Measurements from ENCODE around the gene FAM81A. TPM values are rescaled to one million over a fixed set of nuclear protein-coding genes. Genes with fewer than 3 reads are reported as not detected.
"Not testable (repeated sequence)": the region's sequence is repeated elsewhere in the genome, so short reads cannot be mapped to it uniquely, and the experiment has no call there.

The FAM81A gene
- total and polyA plus RNA-seq, 5 experiments from 2014 or later = 0.14 to 0.21 TPM; not detected in 3

GRCh38 chr15:59456114-59456513 is 18.1 kb downstream of the FAM81A start:
- Mint-ChIP-seq H3K4me3 (no peak overlapping the region), H3K27me3 (peaks cover 0 to 4% (median under 1%) of the 10 kb centered on the region in 5 donors), H3K9me3 (peaks cover 0 to under 1% (median 0%) of the 10 kb centered on the region in 9 donors), H3K27ac (peak overlapping the region in 1 of 10 donors; percentile 6), H3K4me1 (no peaks in the 10 kb centered on the region), H3K36me3 (no peaks in the 10 kb centered on the region)
- ATAC-seq = no peak
- DNase-seq = no peak
- POLR2A ChIA-PET = no interaction called here

- no peak for ATAC-seq
- Mint-ChIP-seq H3K27ac (no peak overlapping the region), H3K9me3 (peaks cover 0 to 8% (median under 1%) of the 10 kb centered on the region in 9 donors), H3K36me3 (peaks cover 0 to 3% (median 0%) of the 10 kb centered on the region in 3 donors), H3K27me3 (peaks cover 0 to 4% (median 1%) of the 10 kb centered on the region in 5 donors), H3K4me3 (no peak overlapping the region), H3K4me1 (no peaks in the 10 kb centered on the region)
- POLR2A ChIA-PET = no interaction called here
- DNase-seq = no peak
These were observed 19.1 kb downstream of the FAM81A start for GRCh38 chr15:59457103-59457502.

- peaks cover 0 to 5% (median 1%) of the 10 kb centered on the region in 5 donors for H3K27me3 Mint-ChIP-seq
- ATAC-seq (no peak), DNase-seq (no peak)
- H3K9me3 Mint-ChIP-seq = peaks cover 0 to 21% (median 7%) of the 10 kb centered on the region in 9 donors
- H3K4me1 Mint-ChIP-seq = no peaks in the 10 kb centered on the region
- H3K36me3 Mint-ChIP-seq = peaks cover 0 to 8% (median 0%) of the 10 kb centered on the region in 3 donors
- H3K27ac Mint-ChIP-seq = no peak overlapping the region
- POLR2A ChIA-PET = no interaction called here
- H3K4me3 Mint-ChIP-seq = no peak overlapping the region
These were observed 23.5 kb downstream of the FAM81A start for GRCh38 chr15:59461521-59461920.

GRCh38 chr15:59473226-59473625 is 35.2 kb downstream of the FAM81A start:
- no peak for DNase-seq

GRCh38 chr15:59475161-59475560 is 37.2 kb downstream of the FAM81A start:
- H3K27ac Mint-ChIP-seq, H3K4me3 Mint-ChIP-seq, POLR2A ChIA-PET, H3K4me1 Mint-ChIP-seq, ATAC-seq, H3K9me3 Mint-ChIP-seq, H3K36me3 Mint-ChIP-seq, DNase-seq: not testable (repeated sequence)
- H3K27me3 Mint-ChIP-seq = peaks cover 9 to 26% (median 21%) of the 10 kb centered on the region in 5 donors

More at GRCh38 chr15:59473226-59473625, 35.2 kb downstream of the FAM81A start:
- H3K4me3 Mint-ChIP-seq = no peak overlapping the region
- peaks cover 0 to 3% (median 0%) of the 10 kb centered on the region in 3 donors for H3K36me3 Mint-ChIP-seq
- H3K4me1 Mint-ChIP-seq = peaks cover 0 to 9% (median under 1%) of the 10 kb centered on the region in 4 donors
- H3K9me3 Mint-ChIP-seq = peaks cover 0 to 3% (median 0%) of the 10 kb centered on the region in 9 donors
- H3K27ac Mint-ChIP-seq = no peak overlapping the region
- no peak for ATAC-seq
- peaks cover 13 to 23% (median 19%) of the 10 kb centered on the region in 5 donors for H3K27me3 Mint-ChIP-seq
- POLR2A ChIA-PET = no interaction called here

- POLR2A ChIA-PET = no interaction called here
These were observed 46.4 kb downstream of the FAM81A start for GRCh38 chr15:59484399-59484798.

GRCh38 chr15:59485036-59485435 is 47.0 kb downstream of the FAM81A start:
- Mint-ChIP-seq H3K4me3 (no peak overlapping the region), H3K27ac (no peak overlapping the region), H3K27me3 (peaks cover 0 to 10% (median 4%) of the 10 kb centered on the region in 5 donors), H3K9me3 (no peaks in the 10 kb centered on the region), H3K4me1 (peaks cover 0 to 7% (median under 1%) of the 10 kb centered on the region in 4 donors), H3K36me3 (no peaks in the 10 kb centered on the region)
- ATAC-seq (no peak), DNase-seq (no peak)
- POLR2A ChIA-PET = no interaction called here

More at GRCh38 chr15:59484399-59484798, 46.4 kb downstream of the FAM81A start:
- Mint-ChIP-seq H3K4me1 (peaks cover 0 to 7% (median under 1%) of the 10 kb centered on the region in 4 donors), H3K27ac (no peak overlapping the region), H3K36me3 (no peaks in the 10 kb centered on the region), H3K27me3 (peaks cover 0 to 10% (median 8%) of the 10 kb centered on the region in 5 donors), H3K4me3 (no peak overlapping the region), H3K9me3 (no peaks in the 10 kb centered on the region)
- DNase-seq (no peak), ATAC-seq (no peak)

- DNase-seq, H3K9me3 Mint-ChIP-seq, H3K4me3 Mint-ChIP-seq, H3K36me3 Mint-ChIP-seq, H3K27me3 Mint-ChIP-seq, ATAC-seq, POLR2A ChIA-PET, H3K4me1 Mint-ChIP-seq: not testable (repeated sequence)
- peak overlapping the region in 1 of 10 donors; percentile 26 for H3K27ac Mint-ChIP-seq
These were observed 51.5 kb downstream of the FAM81A start for GRCh38 chr15:59489485-59489884.

GRCh38 chr15:59491062-59491461 is 53.1 kb downstream of the FAM81A start:
- POLR2A ChIA-PET = interaction anchor here (0.6 to 1.3 kb wide), 2 partner anchors 33 to 486 kb away, joined by 3 read pairs; no protein-coding TSS in a partner anchor

GRCh38 chr15:59492389-59493377 is 54.7 kb downstream of the FAM81A start:
- Mint-ChIP-seq H3K27me3 (peaks cover 0 to 3% (median 0%) of the 10 kb centered on the region in 5 donors), H3K36me3 (no peaks in the 10 kb centered on the region), H3K4me3 (no peak overlapping the region), H3K4me1 (peaks cover 3 to 8% (median 5%) of the 10 kb centered on the region in 4 donors), H3K9me3 (no peaks in the 10 kb centered on the region), H3K27ac (peak overlapping the region in 1 of 10 donors; percentile 3)
- ATAC-seq (peak; percentile 71 to 92), DNase-seq (peak; percentile 21 to 70 (median 50))
- POLR2A ChIA-PET = interaction anchor here (1.3 kb wide), 1 partner anchor 577 kb away, joined by 3 read pairs; no protein-coding TSS in a partner anchor

More at GRCh38 chr15:59491062-59491461, 53.1 kb downstream of the FAM81A start:
- H3K27ac Mint-ChIP-seq = no peak overlapping the region
- peaks cover 0 to 3% (median 2%) of the 10 kb centered on the region in 5 donors for H3K27me3 Mint-ChIP-seq
- H3K9me3 Mint-ChIP-seq = no peaks in the 10 kb centered on the region
- DNase-seq (no peak), ATAC-seq (no peak)
- no peak overlapping the region for H3K4me3 Mint-ChIP-seq
- H3K4me1 Mint-ChIP-seq = peaks cover 3 to 8% (median 5%) of the 10 kb centered on the region in 4 donors
- no peaks in the 10 kb centered on the region for H3K36me3 Mint-ChIP-seq

GRCh38 chr15:59501597-59501996 is 63.6 kb downstream of the FAM81A start:
- no peaks in the 10 kb centered on the region for H3K4me1 Mint-ChIP-seq
- H3K27ac Mint-ChIP-seq = no peak overlapping the region
- H3K9me3 Mint-ChIP-seq = no peaks in the 10 kb centered on the region
- H3K27me3 Mint-ChIP-seq = peaks cover 0 to 4% (median 2%) of the 10 kb centered on the region in 5 donors
- POLR2A ChIA-PET = no interaction called here
- H3K36me3 Mint-ChIP-seq = no peaks in the 10 kb centered on the region
- ATAC-seq (no peak), DNase-seq (no peak)
- H3K4me3 Mint-ChIP-seq = no peak overlapping the region

GRCh38 chr15:59515190-59515589 is 77.2 kb downstream of the FAM81A start:
- H3K9me3 Mint-ChIP-seq = no peaks in the 10 kb centered on the region
- POLR2A ChIA-PET = interaction anchor here (0.7 to 1.2 kb wide), 2 partner anchors 9 to 1539 kb away, joined by 4 to 6 read pairs; no protein-coding TSS in a partner anchor
- H3K36me3 Mint-ChIP-seq = no peaks in the 10 kb centered on the region
- no peak overlapping the region for H3K4me3 Mint-ChIP-seq
- H3K27me3 Mint-ChIP-seq = peaks cover 0 to 4% (median 0%) of the 10 kb centered on the region in 5 donors
- no peak for DNase-seq
- peaks cover 13 to 27% (median 23%) of the 10 kb centered on the region in 4 donors for H3K4me1 Mint-ChIP-seq
- ATAC-seq = no peak
- peak overlapping the region in 1 of 10 donors; percentile 67 for H3K27ac Mint-ChIP-seq
